T-helper 1 cell (primary cell): ENCODE measurements around the gene LIMD2.

ENCODE experiments used
- DNase-seq, 5 donors: peaks; one replicate each; pipeline ENCODE4 v3.0.0-alpha.2; 2012 to 2020

The LIMD2 gene

GRCh38 chr17:63700528-63701455 lies 867 bp upstream of the LIMD2 start:
- DNase-seq: peak in 4 of 5 donors; percentile 41 to 64 (median 54)

GRCh38 chr17:63698886-63699637 lies 863 bp downstream of the LIMD2 start:
- peak; percentile 76 to 93 (median 83) for DNase-seq

- DNase-seq: peak in 1 of 5 donors; percentile 48
These were observed 1.5 kb downstream of the LIMD2 start for GRCh38 chr17:63698381-63698885.

- peak; percentile 56 to 89 (median 76) for DNase-seq
These were observed 2.3 kb downstream of the LIMD2 start for GRCh38 chr17:63697341-63698286.

- peak in 1 of 5 donors; percentile 68 for DNase-seq
These were observed 3.5 kb downstream of the LIMD2 start for GRCh38 chr17:63696381-63696961.

GRCh38 chr17:63695889-63696288 lies 4.0 kb downstream of the LIMD2 start:
- DNase-seq: no peak

- no peak for DNase-seq
These were observed 4.8 kb downstream of the LIMD2 start for GRCh38 chr17:63694950-63695773.

GRCh38 chr17:63694229-63694949 lies 5.5 kb downstream of the LIMD2 start:
- no peak for DNase-seq

- no peak for DNase-seq
These were observed 6.4 kb downstream of the LIMD2 start for GRCh38 chr17:63693411-63694113.

GRCh38 chr17:63692195-63692816 lies 7.6 kb downstream of the LIMD2 start:
- DNase-seq: no peak

GRCh38 chr17:63689479-63689878 lies 10.4 kb downstream of the LIMD2 start:
- no peak for DNase-seq

- no peak for DNase-seq
These were observed 11.4 kb downstream of the LIMD2 start for GRCh38 chr17:63688396-63689020.

- DNase-seq: no peak
These were observed 13.7 kb downstream of the LIMD2 start for GRCh38 chr17:63686138-63686685.

- no peak for DNase-seq
These were observed 14.3 kb downstream of the LIMD2 start for GRCh38 chr17:63685578-63685977.

- no peak for DNase-seq
These were observed 14.9 kb downstream of the LIMD2 start for GRCh38 chr17:63685041-63685440.

- no peak for DNase-seq
These were observed 16.9 kb downstream of the LIMD2 start for GRCh38 chr17:63682981-63683380.

GRCh38 chr17:63682441-63682840 lies 17.5 kb downstream of the LIMD2 start:
- DNase-seq: no peak

GRCh38 chr17:63681530-63681929 lies 18.4 kb downstream of the LIMD2 start:
- no peak for DNase-seq
